Muscle of back (tissue), 11 donors: ENCODE measurements around the gene UNC13D. TPM values are rescaled to one million over a fixed set of nuclear protein-coding genes. Genes with fewer than 3 reads are reported as not detected.
"Not testable (repeated sequence)": the region's sequence is repeated elsewhere in the genome, so short reads cannot be mapped to it uniquely, and the experiment has no call there.

Experiments used
- DNase-seq, 3 donors: peaks; one replicate each; pipeline versions ENCODE4 v3.0.0 to v3.0.0-alpha.2; 2013
- polyA plus RNA-seq, 10 donors: library from polyadenylated mRNA; unstranded; fragments of 120-200 nt; gene quantifications; one replicate each; pipeline ENCODE4 v1.2.1, GENCODE V29; 2013; ENCODE audit not compliant: insufficient read length in 10 of 10

The UNC13D gene
- polyA plus RNA-seq, 10 donors: 2.5 to 6.8 (median 4.3) TPM

DNA sequence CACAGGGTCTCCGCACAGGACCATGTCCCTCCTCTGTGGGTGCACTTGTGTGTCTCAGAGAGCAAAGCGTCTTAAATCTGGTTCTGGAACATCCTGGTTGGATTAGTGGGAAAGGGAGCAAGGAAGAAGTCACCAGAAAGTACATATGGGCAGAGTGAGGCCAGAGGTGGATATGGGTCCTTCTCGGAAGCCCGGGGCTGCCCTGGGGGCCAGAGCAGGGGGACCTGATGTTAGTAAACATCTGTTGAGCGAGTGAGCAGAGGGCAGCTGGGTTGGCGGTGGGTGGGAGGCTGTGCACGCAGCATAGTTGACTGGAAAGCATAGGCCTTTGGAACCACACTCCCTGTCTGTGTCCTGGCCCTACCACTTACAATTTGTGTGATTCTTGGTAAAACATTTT lies 22.7 kb downstream of the UNC13D start:
- DNase-seq: no peak

DNA sequence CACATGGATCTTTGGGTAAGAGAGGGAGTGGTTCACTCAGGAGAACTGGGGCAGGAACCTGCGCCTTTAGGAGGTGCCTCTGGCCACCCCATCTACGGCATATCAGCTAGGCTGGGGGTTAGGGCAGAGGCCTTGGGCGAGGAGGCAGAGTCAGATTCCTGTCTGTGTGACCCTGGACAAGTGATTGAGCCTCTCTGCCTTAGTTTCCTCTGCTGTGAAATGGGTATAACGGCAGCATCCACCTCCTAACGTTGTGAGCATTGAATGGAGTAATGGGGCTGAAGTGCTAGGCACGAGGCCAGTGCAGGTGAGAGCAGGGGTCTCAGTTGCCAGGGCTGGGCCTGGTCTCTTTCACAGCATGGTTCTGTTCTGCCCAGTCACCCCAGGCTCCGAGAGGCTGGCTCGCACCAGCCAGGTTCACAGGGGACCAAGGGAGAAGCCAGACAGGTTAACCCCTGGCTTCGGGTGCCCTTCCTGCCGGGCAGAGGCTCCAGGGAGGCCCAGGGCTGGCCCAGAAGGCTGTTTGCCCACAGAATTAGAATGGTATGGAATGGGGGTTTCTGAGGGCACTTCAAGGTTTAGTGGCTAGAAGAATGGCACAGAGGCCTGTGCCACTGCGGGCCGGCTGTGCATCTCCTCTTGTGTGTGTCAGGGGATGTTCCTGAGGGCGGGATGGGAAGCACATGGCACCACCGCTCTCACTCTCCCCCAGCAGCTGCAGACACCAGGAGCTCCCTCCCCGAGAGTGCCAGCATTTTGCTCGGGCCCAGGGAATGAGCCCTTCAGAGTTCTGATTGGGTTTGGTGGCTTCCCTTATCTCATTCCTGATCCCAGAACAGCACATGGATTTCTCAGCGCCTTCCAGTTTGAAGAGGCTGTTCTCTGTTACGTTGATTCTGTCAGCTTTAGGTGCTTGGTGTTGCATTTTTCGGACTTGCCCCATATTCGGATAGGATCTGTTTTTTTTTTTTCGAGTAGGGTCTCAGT lies 23.8 kb downstream of the UNC13D start:
- no peak for DNase-seq

- no peak for DNase-seq
Measured at GRCh38 chr17:75819678-75820077, 24.5 kb downstream of the UNC13D start.

- no peak for DNase-seq
Measured at GRCh38 chr17:75819116-75819515, 25.1 kb downstream of the UNC13D start.

- no peak for DNase-seq
Measured at GRCh38 chr17:75818326-75818885, 25.8 kb downstream of the UNC13D start.

DNA sequence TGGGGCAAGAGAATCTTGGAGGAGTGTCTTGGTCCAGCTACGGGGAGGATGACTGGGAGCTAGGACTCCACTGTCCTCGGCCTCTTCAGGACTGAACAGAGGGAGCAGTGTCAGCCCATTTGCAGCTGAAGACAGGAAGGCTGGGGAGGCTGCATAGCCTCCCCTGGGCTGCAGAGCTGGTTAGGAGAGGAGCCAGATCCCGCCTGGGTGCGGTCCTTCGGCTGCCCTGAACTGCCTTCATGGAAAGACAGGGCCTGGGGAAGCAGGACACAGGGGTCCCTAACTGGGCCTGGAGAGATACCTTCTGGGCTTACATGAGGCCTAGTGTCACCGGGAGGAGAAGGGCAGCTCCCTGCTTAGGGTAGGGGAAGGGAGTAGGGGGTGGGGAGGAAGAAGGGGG lies 26.6 kb downstream of the UNC13D start:
- DNase-seq: no peak

DNA sequence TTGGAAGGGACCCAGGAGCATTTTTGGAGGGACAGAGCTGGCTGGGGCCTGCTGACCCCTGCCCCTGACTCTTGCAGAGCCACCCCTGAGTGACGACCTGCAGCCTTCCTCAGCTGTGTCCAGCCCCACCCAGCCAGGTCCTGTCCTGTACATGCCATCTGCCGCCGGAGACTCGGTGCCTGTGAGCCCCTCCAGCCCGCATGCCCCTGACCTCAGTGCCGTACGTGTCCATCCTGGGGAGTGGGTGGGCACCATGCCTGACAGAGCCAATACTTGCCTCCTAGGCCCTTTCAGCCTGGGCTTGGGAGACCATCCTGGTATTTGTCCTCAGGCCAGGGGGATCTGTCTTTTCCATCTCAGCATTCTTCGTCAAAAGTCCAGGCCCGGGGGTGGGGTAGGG lies 27.5 kb downstream of the UNC13D start:
- no peak for DNase-seq

- no peak for DNase-seq
Measured at GRCh38 chr17:75815399-75815798, 28.8 kb downstream of the UNC13D start.

GRCh38 chr17:75814900-75815373 lies 29.3 kb downstream of the UNC13D start:
- no peak for DNase-seq

DNA sequence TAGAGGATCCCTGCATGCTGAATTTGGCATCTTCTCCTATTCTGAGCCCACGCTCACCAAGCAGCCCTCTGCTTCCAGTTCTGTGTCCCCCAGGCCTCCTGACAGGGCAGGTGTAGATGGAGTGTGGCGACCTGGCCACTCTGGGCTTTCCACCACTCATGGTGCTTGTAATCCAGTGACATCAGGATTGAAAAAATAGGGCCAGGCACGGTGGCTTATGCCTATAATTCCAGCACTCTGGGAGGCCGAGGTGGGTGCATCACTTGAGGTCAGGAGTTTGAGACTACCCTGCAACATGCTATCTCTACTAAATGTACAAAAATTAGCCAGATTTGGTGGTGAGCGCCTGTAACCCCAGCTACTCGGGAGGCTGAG lies 30.2 kb downstream of the UNC13D start:
- DNase-seq: no peak

DNA sequence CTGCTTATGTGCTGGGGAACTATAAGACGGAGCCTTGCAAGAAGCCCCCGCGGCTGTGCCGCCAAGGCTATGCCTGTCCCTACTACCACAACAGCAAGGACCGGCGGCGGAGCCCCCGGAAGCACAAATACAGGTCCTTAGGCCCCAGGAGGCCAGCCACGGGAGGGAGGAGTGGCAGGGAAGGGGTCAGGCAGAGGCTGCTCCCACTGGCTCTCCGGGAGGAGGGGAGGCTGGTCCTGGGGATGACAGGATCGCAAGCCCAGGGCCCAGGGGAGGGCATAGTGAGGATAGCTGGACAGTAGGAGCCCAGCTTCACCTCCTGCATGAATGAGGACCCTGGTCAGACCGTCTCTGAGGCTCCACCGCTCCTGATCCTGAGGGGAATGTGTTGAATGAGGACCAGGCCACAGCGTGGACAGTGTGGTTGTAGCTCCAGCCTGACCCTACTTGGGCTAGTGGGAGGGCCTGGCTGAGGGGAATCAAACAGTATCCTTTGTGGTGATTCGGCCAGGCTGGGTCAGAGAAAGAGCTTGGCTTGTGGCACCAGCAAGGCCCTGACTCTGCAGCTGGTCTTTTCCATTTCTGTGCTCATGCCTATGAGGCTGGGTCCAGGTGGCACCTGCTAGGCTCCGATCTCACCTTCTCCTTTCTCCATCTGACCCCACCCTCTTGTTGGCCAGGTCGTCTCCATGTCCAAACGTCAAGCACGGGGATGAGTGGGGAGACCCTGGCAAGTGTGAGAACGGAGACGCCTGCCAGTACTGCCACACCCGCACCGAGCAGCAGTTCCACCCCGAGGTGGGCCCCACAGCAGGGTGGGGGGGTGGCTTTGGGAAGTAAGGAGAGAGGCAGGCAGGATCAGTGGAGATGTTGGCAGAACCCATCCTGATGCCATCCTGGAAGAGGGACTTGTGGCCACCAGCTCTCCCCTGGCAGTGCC lies 30.9 kb downstream of the UNC13D start:
- DNase-seq: no peak

DNA sequence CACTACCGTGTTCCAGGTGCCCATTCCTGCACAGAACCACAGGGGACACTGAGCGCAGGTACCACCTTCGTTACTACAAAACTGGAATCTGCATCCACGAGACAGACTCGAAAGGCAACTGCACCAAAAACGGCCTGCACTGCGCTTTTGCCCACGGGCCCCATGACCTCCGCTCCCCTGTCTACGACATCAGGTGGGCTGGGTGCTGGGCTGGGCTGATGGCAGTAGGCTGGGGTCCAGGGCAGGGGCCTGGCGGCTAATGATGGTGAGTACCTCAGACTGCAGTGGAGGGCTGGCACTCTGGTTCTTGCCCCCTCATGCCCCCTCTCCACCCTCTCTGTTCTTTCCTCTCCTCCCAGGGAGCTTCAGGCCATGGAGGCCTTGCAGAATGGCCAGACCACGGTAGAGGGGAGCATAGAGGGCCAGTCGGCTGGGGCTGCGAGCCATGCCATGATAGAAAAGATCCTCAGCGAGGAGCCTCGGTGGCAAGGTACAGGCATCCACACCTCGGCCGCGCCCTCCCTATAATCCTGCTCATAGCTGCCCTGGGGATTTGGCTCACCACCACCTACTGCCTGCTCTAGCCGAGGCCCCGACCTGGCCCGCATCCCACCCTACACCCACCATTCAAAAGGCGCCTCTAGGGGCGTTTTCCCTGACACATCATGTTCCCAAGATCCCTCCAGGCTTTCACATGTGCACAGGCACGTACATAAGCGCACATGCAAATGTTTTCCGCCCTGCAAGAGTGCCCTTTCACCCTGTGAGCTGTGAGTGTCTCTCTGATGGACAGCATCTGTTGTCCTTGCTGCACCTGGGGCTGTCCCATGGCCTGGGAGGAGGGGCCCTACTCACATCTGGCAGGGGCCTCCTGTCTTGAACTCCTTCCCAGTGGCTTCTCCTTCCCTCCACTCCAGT lies 31.8 kb downstream of the UNC13D start:
- DNase-seq: no peak

DNA sequence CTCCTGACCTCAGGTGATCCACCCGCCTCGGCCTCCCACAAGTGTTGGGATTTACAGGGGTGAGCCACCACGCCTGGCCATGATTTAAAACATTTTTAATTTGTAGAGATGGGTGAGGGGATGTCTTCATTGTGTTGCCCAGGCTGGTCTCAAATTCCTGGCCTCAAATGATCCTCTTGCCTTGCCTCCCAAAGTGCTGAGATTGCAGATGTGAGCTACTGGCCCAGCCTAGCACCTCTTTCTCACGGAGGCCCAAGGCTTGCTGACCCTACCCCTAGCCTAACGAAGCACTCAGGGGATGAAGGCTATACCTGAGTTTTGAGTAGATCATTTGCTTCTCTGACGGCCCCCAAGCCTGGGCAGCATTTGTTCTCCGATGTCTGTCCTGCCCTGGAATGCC lies 33.0 kb downstream of the UNC13D start:
- DNase-seq: no peak

- not testable (repeated sequence) for DNase-seq
Measured at GRCh38 chr17:75810756-75811155, 33.4 kb downstream of the UNC13D start.

DNA sequence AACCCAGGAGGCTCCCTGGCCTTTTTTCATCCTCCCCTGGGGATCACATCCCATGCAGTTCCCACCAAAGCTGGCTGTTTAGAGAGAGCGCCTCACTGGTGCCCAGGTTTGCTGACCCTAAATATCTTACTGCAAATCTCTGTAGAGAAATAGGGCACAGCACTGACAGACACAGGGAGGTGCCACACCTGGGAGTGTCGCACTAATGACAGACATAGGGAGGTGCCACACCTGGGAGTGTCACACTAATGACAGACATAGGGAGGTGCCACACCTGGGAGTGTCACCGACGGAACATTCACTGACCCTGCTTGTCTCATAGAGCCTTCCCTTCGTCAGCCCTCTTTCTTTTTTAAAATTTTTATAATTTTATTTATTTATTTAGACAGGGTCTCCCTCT lies 34.0 kb downstream of the UNC13D start:
- no peak for DNase-seq

DNA sequence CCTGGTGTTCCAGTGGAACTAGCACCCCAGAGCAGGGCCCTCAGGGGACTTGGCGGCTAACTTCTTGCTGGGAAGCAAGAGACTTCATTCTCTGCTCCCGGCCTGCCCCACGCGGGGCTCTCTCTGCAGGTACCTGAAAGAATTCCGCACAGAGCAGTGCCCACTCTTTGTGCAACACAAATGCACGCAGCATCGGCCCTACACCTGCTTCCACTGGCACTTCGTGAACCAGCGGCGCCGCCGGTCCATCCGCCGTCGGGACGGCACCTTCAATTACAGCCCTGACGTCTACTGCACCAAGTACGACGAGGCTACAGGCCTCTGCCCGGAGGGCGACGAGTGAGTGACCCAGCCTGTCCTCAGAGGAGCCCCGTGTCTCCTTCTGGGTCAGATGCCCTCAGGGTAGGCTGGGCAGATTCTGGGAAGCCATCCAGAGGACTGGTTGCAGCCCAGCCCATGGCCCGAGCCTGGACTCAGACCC lies 34.5 kb downstream of the UNC13D start:
- no peak for DNase-seq

GRCh38 chr17:75808905-75809621 lies 35.1 kb downstream of the UNC13D start:
- DNase-seq: peak in 1 of 3 donors; percentile 50

DNA sequence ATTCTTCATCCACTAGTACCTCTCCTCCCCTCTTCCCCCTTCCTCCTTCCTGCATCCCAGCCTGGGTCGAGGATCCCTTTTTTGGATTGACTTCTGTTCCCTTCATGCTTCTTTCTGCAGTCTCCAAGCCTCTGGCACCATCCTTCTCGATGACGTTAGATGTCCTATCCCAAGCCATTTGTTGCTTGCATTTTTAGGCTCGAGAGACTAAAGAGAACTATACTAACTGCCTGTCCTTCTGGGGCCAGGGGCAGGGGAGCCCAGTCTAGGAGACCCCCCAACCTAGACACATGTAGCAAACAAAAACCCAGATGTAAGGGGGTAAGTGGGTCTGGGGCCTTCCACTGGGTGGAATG lies 35.7 kb downstream of the UNC13D start:
- no peak for DNase-seq

GRCh38 chr17:75807861-75808260 lies 36.3 kb downstream of the UNC13D start:
- no peak for DNase-seq

DNA sequence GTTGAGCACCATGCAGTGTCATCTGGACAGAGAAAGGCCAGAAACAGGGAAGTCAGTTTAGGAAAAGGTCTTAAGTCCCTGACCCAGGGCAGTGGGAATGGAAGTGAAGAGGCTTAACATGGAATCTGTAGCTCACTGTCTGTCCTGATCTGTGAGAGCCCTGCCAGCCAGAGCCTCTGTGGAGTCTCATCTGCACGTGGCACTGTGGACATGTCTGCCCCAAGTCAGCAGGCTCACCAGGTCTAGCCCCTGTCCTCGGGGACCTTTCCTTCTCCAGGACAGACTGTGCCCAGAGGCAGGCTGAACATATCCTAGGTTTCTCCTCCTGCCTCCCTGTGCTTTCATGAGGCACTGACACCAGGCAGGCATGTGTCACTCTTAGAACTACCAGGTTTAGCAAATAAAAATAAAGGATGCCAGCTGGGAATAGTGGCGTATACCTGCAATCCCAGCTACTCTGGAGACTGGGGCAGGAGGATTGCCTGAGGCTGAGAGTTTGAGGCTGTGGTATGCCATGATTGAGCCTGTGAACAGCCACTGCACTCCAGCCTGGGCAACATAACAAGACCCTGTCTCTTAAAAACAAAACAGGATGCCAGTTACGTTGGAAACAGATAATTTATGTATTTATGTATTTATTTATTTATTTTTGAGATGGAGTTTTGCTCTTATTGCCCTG lies 37.2 kb downstream of the UNC13D start:
- no peak for DNase-seq
